NCI-H345 treated with DMSO at 0.1 percent for 48 hours (cell line): ENCODE results near the gene EXOC6B.
"Not testable (repeated sequence)": the region's sequence is repeated elsewhere in the genome, so short reads cannot be mapped to it uniquely, and the experiment has no call there.

Source experiments
- DNase-seq: peaks from one replicate; lab custom pipeline; 2025; ENCODE audit not compliant: unreplicated experiment; lab: John Stamatoyannopoulos, UW

Gene EXOC6B

GRCh38 chr2:72555363-72555762 is 270.5 kb downstream of the EXOC6B start:
- not testable (repeated sequence) for DNase-seq

GRCh38 chr2:72554910-72555309 is 270.9 kb downstream of the EXOC6B start:
- DNase-seq, result not testable (repeated sequence)

GRCh38 chr2:72554381-72554780 is 271.5 kb downstream of the EXOC6B start:
- no peak for DNase-seq

- no peak for DNase-seq
These were observed 277.6 kb downstream of the EXOC6B start for GRCh38 chr2:72548081-72548764.

- no peak for DNase-seq
These were observed 280.0 kb downstream of the EXOC6B start for GRCh38 chr2:72545790-72546189.

DNA sequence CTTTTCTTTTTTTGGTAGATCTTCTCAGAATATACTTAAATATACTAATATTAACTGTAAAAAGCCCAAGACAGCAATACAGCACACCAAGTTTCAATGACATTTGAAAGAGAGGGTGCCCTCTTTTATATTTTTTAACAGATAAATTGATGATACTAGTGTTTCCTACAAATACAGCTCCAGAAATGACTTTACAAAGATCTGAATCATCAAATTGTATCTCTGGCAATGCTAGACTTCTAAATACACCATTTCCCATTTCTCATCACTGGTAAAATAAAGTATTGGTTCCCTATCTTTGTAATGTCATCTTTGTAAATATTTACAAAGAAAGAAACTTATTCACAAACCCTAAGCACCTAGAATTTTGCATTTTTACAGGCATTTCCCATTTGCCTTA is 281.3 kb downstream of the EXOC6B start:
- DNase-seq, result no peak

- no peak for DNase-seq
These were observed 282.2 kb downstream of the EXOC6B start for GRCh38 chr2:72543497-72544216.

DNA sequence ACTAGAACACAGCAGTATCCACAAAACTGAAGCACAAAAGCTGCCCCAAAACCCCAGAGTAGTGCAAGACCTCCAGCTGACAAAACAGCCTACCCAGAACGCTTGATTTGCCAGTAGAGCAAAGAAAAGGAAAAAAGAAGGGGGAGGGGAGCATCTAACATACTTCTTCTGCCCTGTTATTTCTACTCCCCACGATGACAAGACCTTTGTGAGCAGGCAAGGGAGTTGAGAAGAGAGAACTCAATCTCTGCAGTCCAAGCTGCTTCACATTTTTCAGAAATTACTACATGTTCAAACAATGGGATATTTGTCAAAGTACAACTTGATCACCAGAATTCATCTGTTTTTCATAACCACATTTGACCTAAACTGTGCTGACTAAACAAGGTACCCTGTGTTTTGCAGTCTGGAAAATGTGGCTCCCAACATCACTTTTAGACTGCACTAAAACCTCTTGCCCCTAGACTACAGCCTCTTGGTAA is 286.7 kb downstream of the EXOC6B start:
- DNase-seq, result no peak

- no peak for DNase-seq
These were observed 287.3 kb downstream of the EXOC6B start for GRCh38 chr2:72538486-72538885.

- DNase-seq, result not testable (repeated sequence)
These were observed 290.2 kb downstream of the EXOC6B start for GRCh38 chr2:72535586-72535985.

DNA sequence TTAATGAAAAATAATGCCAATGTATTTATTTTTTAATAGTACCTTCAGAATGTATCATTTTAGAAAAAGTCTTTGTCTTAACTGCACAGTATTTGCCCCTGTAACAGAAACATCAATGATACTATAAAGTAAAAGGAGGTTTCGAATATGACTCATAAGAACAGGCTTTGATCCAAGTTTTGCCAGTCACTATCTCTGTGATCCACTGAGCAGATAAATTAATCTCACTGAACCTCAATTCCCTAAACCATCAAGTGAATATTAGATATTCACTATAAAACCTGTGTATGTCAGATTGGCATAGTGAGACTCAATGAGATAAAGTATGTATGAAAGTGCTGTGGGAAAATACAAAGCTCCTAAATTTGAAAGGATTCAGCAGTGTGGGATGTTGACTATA is 292.1 kb downstream of the EXOC6B start:
- no peak for DNase-seq

DNA sequence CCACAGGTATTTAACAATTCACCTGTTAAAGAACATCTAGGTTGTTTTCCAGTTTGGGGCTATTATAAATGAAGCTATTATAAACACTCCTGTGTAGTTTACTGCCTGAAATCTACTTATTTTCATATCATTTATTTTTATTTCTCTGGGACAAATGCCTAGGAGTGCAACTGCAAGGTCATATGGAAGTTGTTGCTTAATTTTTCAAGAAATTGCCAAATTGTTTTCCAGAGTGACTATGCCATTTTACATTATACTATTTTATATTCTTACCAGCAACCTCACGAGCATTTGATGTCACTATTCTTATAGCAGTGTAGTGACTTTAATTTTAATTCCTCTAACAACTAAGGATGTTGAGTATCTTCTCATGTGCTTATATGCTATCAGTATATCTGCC is 298.4 kb downstream of the EXOC6B start:
- no peak for DNase-seq

- DNase-seq, result no peak
These were observed 299.2 kb downstream of the EXOC6B start for GRCh38 chr2:72526623-72527022.

DNA sequence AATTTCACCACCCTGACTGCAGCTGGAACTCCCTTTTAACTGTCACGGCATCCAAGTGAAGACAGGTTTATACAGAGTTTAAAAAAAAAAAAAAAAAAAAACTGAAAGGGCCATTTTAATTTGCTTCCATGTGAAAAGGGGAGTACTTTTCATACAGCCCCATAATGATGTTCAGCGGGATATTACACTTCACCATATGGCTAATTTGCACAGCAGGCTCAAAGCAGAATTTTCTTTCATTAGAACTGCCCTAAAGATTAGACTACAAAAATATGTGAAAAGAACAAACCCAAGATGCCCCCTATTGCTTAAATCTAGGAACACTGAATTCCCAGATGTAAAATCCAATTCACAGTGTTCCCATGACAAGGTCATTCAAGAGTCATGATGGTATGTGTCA is 301.8 kb downstream of the EXOC6B start:
- no peak for DNase-seq

DNA sequence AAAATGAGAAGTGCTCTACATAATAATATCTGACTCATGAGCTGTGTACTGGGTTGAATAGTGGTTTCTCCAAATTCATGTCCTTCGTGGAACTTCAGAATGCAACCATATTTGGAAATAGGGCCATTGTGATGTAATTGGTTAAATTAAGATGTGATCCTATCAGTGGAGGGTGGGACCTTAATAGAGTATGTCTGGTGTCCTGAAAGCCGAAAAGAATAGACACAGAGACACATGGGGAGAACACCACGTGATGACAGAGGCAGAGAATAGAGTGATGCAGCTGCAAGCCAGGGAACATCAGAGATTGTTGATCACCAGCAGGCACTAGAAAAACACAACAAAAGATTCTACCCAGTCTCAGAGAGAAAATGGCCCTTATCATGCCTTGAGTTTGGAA is 310.1 kb downstream of the EXOC6B start:
- DNase-seq, result no peak

DNA sequence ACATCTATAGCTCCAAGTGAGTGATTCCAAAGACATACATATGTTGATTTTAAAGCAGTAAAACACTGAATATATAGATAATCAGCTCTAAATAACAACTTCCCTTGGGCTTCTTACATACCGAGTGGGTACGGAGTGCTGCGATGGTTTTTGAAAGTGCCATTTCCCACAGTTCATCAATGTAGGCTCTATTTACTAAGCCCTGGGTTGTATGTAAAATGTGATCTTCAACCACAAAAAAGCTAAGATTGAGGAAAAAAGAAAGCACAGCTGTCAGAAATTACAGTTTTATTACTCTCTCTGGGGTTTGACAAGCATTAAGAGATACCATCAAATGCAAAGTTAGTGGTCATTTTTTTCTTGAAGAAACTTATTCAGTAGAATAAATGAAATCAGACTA is 312.8 kb downstream of the EXOC6B start:
- DNase-seq, result no peak

DNA sequence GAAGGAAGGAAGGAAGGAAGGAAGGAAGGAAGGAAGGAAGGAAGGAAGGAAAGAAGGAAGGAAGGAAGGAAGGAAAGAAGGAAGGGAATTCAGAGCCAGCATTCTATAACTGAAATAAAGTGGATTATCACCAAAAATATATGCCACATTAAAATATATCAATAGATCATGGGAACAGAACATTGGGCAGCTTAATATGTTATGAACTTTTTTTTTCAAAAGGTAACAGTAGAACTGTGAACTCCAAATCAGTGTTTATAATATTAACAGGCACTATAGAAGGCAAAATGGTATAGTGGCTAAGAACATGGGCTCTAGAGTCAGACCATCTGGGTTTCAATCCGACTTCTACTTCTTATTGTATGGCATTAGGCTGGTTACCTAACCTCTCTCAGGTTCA is 313.5 kb downstream of the EXOC6B start:
- DNase-seq, result no peak

DNA sequence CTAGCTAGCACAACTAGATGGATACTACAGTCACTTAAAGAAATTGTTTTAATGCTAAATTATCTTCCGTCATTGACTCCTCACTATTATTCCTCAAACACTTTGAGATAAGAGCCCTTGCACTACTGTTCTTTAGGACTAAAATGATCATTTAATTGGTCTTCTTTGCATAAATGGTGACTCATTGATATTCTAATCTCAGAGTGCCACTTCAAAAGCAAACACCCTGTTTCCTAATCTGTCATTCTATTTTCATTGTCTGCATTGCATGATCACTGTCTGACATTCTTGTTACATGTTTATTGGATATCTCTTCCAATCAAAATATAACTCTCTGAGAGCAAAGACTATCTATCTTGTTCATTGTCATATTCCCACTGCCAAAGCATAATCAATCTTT is 313.9 kb downstream of the EXOC6B start:
- no peak for DNase-seq

- DNase-seq, result no peak
These were observed 328.1 kb downstream of the EXOC6B start for GRCh38 chr2:72497763-72498162.

GRCh38 chr2:72496479-72496878 is 329.4 kb downstream of the EXOC6B start:
- no peak for DNase-seq

DNA sequence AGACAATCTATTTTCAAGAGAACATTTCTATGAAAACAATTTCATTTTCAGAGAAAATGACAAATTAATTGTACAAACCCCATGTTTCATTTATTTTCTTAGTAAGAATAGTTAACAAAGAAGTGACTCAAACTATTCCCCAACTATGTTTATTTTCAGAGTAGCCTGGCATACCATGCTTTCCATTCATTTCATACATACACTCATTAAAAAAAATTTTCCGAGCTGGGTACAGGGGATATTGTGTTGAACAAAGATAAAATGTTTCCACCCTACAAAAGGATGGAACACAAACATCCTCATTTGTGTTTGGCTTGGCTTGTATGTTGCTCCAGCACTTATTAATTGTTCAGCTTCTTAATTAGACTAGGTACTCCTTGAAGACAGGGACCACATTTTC is 331.4 kb downstream of the EXOC6B start:
- no peak for DNase-seq

DNA sequence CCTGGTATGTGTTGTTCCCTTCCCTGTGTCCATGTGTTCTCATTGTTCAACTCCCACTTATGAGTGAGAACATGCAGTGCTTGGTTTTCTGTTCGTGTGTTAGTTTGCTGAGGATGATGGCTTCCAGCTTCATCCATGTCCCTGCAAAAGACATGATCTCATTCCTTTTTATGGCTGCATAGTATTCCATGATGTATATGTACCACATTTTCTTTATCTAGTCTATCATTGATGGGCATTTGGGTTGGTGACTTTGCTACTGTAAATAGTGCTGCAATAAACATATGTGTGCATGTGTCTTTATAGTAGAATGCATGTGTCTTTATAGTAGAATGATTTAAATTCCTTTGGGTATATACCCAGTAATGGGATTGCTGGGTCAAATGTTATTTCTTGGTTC is 341.2 kb downstream of the EXOC6B start:
- not testable (repeated sequence) for DNase-seq

- no peak for DNase-seq
These were observed 342.5 kb downstream of the EXOC6B start for GRCh38 chr2:72483346-72483745.
